ENCODE results near the gene TMPRSS5. TPM values are rescaled to one million over a fixed set of nuclear protein-coding genes. Genes with fewer than 3 reads are reported as not detected.

The TMPRSS5 gene
- total RNA-seq, 1 experiment from 2014 or later, result 0.71 TPM

DNA sequence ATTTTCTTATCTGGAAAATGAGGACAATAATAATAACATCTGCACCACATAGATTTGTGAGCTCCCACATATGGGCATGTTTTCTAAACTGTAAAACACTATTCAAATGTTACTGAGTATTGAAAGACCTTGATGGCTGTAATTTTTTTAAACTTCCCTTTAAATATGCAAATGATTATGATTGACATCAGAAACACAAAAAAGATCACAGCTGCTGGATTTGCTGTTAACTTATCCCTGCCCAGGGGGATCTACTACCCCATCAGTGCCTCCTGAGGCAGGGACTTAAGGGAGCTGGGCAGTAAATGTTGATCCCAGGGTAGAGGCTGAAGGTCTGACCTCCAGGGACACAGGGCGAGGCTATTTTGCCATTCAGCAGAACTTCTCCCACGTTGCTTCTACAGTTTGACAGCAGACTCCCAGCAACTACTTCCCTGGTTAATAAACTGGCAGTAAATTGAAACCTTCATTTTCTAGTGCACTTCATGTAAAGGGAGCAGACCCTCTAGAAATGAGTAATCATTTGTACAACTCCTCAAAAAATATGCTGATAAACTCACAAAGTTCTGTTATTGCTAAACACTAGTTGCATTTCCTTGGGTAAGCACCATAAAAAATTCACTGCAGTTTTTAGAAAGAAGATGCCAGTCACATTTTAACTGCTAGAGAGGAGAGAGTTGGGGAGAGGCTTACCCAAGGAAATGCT is 20.3 kb downstream of the TMPRSS5 start:
- TF ChIP-seq TCF7L2 (IDR thresholded peaks at IDR 0.05; ENCODE audit: borderline replicate concordance, extremely low read depth, insufficient read depth, insufficient read length), result no peak
- no peak for TF ChIP-seq SIN3A (IDR thresholded peaks at IDR 0.05; ENCODE audit: low read depth)
- TF ChIP-seq, protein P1, sequence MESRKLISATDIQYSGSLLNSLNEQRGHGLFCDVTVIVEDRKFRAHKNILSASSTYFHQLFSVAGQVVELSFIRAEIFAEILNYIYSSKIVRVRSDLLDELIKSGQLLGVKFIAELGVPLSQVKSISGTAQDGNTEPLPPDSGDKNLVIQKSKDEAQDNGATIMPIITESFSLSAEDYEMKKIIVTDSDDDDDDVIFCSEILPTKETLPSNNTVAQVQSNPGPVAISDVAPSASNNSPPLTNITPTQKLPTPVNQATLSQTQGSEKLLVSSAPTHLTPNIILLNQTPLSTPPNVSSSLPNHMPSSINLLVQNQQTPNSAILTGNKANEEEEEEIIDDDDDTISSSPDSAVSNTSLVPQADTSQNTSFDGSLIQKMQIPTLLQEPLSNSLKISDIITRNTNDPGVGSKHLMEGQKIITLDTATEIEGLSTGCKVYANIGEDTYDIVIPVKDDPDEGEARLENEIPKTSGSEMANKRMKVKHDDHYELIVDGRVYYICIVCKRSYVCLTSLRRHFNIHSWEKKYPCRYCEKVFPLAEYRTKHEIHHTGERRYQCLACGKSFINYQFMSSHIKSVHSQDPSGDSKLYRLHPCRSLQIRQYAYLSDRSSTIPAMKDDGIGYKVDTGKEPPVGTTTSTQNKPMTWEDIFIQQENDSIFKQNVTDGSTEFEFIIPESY (IDR thresholded peaks at IDR 0.05; ENCODE audit: extremely low read depth, insufficient replicate concordance, low read length), result no peak
- TF ChIP-seq, protein P2, sequence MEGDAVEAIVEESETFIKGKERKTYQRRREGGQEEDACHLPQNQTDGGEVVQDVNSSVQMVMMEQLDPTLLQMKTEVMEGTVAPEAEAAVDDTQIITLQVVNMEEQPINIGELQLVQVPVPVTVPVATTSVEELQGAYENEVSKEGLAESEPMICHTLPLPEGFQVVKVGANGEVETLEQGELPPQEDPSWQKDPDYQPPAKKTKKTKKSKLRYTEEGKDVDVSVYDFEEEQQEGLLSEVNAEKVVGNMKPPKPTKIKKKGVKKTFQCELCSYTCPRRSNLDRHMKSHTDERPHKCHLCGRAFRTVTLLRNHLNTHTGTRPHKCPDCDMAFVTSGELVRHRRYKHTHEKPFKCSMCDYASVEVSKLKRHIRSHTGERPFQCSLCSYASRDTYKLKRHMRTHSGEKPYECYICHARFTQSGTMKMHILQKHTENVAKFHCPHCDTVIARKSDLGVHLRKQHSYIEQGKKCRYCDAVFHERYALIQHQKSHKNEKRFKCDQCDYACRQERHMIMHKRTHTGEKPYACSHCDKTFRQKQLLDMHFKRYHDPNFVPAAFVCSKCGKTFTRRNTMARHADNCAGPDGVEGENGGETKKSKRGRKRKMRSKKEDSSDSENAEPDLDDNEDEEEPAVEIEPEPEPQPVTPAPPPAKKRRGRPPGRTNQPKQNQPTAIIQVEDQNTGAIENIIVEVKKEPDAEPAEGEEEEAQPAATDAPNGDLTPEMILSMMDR (IDR thresholded peaks at IDR 0.05 in 2 of 3, conservative IDR thresholded peaks at IDR 0.05 in 1 of 3; ENCODE audit: borderline replicate concordance in 1 of 3, insufficient read depth in 1 of 3, low read depth in 2 of 3, low read length in 2 of 3), result no peak
- RAD21 ChIA-PET (ENCODE audit: low non-redundant PET in 1 of 2, low total read pairs in 2 of 2, uncharacterized antibody in 2 of 2, unreplicated experiment in 2 of 2), result no interaction called here
- no peaks in the 10 kb centered on the region for H3K27me3 ChIP-seq (ENCODE audit: insufficient read depth, low read length)
- intact Hi-C loops (cut with micrococcal nuclease), result no loop called here
- H3K79me2 ChIP-seq (ENCODE audit: insufficient read depth, low read length), result no peaks in the 10 kb centered on the region
- no peak overlapping the region for H3K4me2 ChIP-seq (ENCODE audit: low read length)
- no peaks in the 10 kb centered on the region for H4K20me1 ChIP-seq (ENCODE audit: insufficient read depth)
- no peak for ATAC-seq
- BruUV-seq (replicated peaks), result no TSS peak
- no peaks in the 10 kb centered on the region for H3K9me3 ChIP-seq (ENCODE audit: control insufficient read depth in 1 of 2, insufficient read depth in 1 of 2, low read depth in 1 of 2, low read length in 2 of 2)
- H2AFZ ChIP-seq (ENCODE audit: low read depth, low read length, poor library complexity, severe bottlenecking), result no peak overlapping the region
- no peak overlapping the region for H3K4me3 ChIP-seq (replicated peaks in 1 of 2; ENCODE audit: low read depth in 1 of 2, low read length in 2 of 2)
- no peaks in the 10 kb centered on the region for H3K9me2 ChIP-seq (ENCODE audit: insufficient read depth)
- CTCF ChIA-PET, result no interaction called here
- no peak overlapping the region for H3K9ac ChIP-seq (ENCODE audit: low read length)
- no peak for DNase-seq (ENCODE audit: low read depth, low spot score)
- H3K4me1 ChIP-seq (ENCODE audit: control insufficient read depth in 1 of 2, insufficient read depth in 2 of 2, low read length in 2 of 2), result peaks cover 14 to 16% of the 10 kb centered on the region in 2 experiments
- no peaks in the 10 kb centered on the region for H3K36me3 ChIP-seq (ENCODE audit: control insufficient read depth in 1 of 2, insufficient read depth in 2 of 2, low read length in 2 of 2)
- POLR2A ChIA-PET, result no interaction called here
- H3K27ac ChIP-seq (ENCODE audit: low read depth, low read length), result no peak overlapping the region
